SKM-1 treated with dmso at 0.1 percent for 144 hours (cell line): ENCODE results near the gene ZNF385A.

ENCODE experiments used
- DNase-seq: peaks from one replicate; lab custom pipeline; 2025; ENCODE audit not compliant: unreplicated experiment; lab: John Stamatoyannopoulos, UW

ZNF385A gene

GRCh38 chr12:54375259-54375579 is 9.3 kb downstream of the ZNF385A start:
- no peak for DNase-seq

GRCh38 chr12:54374562-54375258 is 9.8 kb downstream of the ZNF385A start:
- no peak for DNase-seq

GRCh38 chr12:54373649-54374561 is 10.6 kb downstream of the ZNF385A start:
- no peak for DNase-seq

GRCh38 chr12:54372113-54372806 is 12.3 kb downstream of the ZNF385A start:
- DNase-seq, result no peak

DNA sequence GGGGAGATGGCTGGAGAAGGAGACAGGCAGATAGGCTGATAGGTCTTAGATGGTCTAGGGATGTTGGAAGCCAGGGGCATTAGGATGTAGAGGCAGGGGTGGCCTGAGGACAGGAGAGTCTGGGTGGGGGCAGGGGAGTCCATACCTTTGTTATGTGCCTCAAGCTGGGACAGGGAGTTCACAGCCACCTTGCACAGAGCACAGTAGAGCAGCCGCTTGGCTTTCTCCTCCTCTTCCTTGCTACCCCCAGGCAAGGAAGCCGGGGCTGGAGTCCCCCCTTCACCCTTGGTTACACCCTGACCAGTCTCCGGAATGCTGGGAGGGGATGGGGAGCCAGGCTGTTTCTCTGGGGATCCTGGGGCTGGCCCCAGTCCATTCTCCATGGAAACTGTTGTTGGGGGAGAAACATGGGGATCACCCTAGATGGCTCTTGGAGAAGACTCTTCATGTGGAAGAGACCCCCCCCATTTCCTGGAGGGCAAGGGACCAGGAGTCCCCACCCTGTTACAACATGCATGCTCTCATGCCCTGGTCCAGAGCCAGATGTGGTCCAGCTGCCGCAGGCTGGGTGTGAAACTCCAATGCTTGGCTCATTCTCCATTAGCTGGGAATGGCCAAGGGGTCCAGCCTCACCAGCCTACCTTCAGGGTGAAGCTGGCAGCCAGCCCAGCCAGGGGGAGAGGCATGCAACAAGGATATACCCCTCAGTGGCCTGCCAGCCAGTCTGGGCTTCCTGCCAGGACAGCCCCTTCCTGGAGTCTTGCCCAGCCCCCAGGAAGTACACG is 13.0 kb downstream of the ZNF385A start:
- no peak for DNase-seq

DNA sequence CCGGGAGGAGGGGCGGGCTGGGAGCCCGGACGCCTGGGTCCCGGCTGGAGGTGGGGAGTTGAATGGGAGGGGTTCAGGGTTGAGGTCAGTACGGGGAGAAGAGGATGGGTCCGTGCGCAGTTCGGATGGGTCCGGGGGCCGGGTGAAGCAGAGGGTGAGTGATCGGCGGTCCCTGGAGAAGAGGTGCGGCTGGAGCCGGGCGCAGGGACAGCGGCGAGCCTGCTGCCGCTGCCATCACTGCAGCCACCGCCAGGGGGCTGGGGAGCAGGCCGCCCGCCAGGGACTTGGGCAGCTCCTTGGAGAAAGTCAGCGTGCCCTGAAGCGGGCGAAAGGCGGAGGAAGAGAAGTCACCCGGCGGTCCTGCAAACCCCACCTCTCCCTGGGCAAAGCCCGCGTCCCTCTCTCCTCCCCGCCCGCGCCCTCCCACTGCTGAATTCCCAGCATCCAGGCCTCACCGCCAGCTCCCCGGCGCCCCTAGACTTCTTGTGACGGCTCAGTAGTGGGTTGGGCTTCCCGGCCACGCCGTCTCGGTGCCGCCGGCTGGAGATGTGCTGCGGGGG is 14.3 kb downstream of the ZNF385A start:
- DNase-seq, result no peak

- DNase-seq, result no peak
Observed at GRCh38 chr12:54369597-54370131, 14.9 kb downstream of the ZNF385A start.

GRCh38 chr12:54368709-54369596 is 15.6 kb downstream of the ZNF385A start:
- peak; percentile 49 for DNase-seq

DNA sequence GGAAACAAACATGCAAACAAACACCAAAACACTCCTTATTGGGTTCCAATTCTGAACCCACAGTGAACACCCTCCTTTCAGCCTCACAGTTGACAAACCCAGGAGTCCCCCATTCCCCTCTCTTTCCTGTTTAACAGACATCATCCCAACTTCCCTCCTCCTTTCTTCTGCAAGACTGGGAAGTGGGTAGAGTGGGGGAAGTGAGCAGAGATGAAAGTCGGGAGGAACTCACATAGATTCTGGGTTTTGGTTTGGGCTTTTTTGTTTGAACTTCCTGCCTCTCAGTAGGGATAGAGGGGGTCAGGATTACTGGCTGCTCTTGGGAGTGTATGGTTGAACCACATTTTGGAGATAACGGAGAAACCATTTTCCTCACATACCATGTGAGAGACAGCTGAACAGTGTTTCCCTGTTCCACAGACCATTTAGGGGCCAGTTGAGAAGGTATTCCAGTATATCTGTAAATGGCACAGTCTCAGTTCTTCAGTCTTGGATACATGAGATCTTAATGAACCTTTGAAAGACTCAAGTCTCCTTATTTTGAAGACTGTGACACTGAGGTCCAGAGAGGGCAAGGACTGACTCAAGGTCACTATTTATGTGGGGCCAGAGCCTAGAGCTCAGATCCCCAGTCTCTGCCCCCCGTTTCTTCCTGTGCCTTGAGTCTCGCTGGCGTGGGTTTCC is 16.4 kb downstream of the ZNF385A start:
- DNase-seq, result no peak

DNA sequence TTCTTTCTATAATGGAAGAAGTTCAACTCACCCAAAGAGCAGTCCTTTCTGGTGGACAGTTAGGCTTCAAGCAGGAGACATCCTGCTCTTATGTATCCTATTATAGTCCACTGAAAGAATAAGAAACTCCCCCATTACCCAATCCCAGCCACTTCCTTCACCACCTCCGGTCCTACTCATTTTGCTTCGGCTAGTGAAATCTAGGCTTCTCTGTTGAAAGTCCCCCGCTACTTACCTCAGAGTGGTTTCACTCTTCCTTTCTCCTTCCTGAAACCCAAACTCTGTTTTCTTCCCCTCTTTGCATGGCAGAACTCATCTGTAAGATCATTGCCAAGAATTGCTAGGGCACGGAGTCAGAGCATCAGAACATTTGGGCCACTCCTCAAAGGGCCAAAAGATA is 20.1 kb downstream of the ZNF385A start, which contains the start of gene GPR84:
GPR84 (minus strand) TSS at position 74 of the 400 bp plus-strand sequence. CDS start 635 bp downstream, outside the sequence.
- DNase-seq, result peak; percentile 78

GRCh38 chr12:54363618-54364017 is 20.9 kb downstream of the ZNF385A start:
- DNase-seq, result no peak

DNA sequence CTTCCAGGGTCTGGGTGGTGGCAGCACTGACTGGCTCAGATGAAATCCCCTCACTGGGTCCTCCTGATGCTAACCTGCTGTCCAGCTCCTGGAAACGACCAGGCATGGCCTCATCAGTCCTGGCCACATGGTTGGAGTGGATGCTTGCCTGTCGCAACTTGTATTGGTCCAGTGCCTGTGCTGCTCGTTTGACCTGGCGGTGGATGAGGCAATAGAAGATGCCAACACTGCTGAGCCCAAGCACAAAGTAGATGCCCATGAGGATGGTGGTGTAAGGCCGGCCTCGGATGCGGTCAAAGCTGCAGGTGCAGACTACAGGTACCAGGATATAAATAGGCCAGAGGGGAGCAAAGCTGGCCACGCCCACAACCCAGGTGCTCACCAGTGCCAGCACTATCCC is 21.5 kb downstream of the ZNF385A start:
- DNase-seq, result no peak

DNA sequence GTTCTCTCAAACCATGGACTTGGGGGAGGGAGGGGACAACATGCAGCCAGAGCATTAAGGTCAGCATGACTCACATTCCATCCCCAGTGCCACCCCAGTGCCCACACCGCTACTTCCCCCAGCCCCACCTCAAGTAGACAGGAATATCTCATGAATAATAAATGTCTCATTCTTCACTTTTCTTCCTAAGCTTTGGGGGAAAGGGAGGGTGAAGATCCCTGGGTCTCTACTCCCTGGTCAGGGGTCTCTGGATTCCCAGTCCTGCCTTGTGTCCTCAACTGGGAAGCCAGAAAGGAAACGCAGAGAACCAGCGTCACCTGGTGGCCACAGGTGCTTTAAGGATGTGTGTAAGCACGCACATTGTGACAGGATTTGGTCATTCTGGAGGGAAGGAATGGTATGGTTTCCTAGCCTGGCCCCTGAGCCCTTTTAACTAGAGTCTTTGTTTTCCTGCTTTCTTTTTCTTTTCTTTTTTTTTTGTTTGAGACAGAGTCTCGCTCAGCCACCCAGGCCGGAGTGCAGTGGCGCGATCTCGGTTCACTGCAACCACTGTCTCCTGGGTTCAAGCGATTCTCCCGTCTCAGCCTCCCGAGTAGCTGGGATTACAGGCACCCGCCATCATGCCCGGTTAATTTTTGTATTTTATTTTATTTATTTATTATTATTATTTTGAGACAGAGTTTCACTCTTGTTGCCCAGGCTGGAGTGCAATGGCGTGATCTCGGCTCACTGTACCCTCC is 23.6 kb downstream of the ZNF385A start:
- DNase-seq, result no peak

- no peak for DNase-seq
Observed at GRCh38 chr12:54359762-54360351, 24.7 kb downstream of the ZNF385A start.

DNA sequence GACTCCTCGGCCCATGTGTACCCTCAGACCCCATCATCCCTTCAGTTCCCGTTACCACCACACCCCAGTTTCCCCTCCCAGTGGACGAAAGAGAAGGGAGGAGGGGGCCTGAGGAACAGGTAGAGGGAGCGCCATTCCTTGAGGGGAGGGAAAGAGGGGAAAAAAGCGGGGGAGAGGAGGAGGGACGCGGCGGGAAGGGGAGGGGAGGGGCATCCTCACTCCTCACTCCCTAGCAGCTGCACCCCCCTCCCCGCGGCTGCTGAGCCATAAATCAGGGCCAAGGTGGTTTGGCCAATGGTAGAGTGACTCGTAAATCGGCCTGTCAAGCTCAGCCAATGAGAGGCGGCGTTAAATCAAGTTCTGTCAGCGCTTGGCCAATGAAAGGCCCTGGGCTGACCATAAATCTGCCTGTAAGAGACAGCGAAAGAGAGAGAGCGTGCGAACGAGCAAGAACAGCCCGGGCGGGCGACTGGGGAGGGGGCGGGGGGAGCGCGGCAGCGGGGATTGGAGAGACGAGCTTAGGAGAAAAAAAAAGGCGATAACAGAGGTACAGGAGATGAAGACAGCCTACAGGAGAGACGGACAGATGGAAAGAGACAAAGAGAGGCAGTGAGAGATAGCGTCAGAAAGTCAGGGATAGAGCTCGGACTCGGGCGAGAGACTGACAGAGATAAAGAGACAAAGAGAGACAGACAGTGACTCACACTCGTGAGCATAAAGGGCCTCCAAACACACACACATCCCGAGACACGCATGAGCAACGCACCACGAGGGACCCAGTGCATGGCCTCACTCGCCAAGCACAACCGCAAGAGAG is 25.4 kb downstream of the ZNF385A start:
- DNase-seq, result peak; percentile 69

GRCh38 chr12:54358191-54358944 is 26.2 kb downstream of the ZNF385A start:
- DNase-seq, result no peak
